Measurements from ENCODE around the gene SLC38A7. TPM values are rescaled to one million over a fixed set of nuclear protein-coding genes. Genes with fewer than 3 reads are reported as not detected.

Gene SLC38A7, protein sequence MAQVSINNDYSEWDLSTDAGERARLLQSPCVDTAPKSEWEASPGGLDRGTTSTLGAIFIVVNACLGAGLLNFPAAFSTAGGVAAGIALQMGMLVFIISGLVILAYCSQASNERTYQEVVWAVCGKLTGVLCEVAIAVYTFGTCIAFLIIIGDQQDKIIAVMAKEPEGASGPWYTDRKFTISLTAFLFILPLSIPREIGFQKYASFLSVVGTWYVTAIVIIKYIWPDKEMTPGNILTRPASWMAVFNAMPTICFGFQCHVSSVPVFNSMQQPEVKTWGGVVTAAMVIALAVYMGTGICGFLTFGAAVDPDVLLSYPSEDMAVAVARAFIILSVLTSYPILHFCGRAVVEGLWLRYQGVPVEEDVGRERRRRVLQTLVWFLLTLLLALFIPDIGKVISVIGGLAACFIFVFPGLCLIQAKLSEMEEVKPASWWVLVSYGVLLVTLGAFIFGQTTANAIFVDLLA
- total RNA-seq, result 10 to 100 TPM; 24.1 to 38.7 (median 31.8) TPM
- polyA plus RNA-seq, result 10 to 100 TPM; 10.3 to 41.3 TPM
- long read RNA-seq, donor 1, full-length matches to known transcripts, result 22 of 38 reads
- long read RNA-seq, donor 1, partial matches to known transcripts, result 4 of 38 reads
- long read RNA-seq, donor 1, other reads (novel, unspliced or antisense), result 12 of 38 reads
- long read RNA-seq, donor 2, full-length matches to known transcripts, result 35 of 57 reads
- long read RNA-seq, donor 2, partial matches to known transcripts, result 6 of 57 reads
- long read RNA-seq, donor 2, other reads (novel, unspliced or antisense), result 16 of 57 reads
- long read RNA-seq, donor 3, full-length matches to known transcripts, result 74 of 130 reads
- long read RNA-seq, donor 3, partial matches to known transcripts, result 23 of 130 reads
- long read RNA-seq, donor 3, other reads (novel, unspliced or antisense), result 33 of 130 reads

DNA sequence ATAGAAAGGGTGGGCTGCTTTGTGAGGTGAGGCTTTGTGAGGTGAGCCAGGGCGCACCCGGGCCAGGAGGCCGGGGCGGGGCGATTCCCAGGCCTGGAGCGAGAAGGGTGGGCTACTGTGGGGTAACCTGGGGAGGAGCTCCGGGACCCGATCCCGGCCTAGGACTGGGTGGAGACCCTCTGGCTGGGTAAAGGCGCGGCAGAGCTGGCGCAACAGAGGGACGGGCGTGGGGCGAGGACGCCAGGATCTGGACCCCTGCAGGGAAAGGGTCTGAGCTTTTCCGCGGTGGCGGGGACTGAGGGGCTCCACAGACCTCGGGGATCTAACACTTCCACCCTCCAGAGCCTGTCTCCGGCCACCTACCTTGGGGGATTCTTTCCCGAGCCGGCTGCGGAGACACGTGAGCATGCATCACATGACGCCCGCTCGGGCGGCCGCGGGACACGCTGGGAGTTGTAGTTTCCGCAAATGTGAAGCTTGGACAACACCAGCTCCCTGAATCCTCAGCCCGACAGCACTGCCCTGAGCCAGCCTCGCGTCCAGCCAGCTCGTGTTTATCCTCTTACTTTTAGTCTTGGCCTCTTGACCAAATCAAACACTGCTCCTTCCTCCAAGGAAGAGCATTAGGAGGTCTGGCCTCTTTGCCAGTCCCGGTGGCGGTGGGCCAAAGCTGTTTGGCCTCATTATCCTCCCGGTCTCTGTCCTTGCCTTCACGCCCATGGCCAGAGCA lies at the start of gene SLC38A7:
TSS of gene SLC38A7 (minus strand) at position 417 of the 730 bp plus-strand sequence. CDS start 4,644 bp downstream, outside the sequence.
- Histone ChIP-seq H3K27ac (peak within 1 kb of the TSS; percentile 42 to 94 (median 90)), H3K4me3 (peak within 1 kb of the TSS; percentile 71 to 94 (median 84)), H3K9me3 (no peaks in the 10 kb centered on the region), H3K4me1 (peaks cover 3 to 37% (median 25%) of the 10 kb centered on the region in 9 donors), H3K27me3 (no peaks in the 10 kb centered on the region), H3K36me3 (peaks cover 0 to 21% (median 5%) of the 10 kb centered on the region in 9 donors)
- intact Hi-C loops (cut with DNase I), result loop anchor here in 8 of 10 donors (1.0 to 10.0 kb wide), 6 partner anchors 48 to 68 kb away; partner anchors contain the start of gene GOT2 (in 7 of the 8)
- TF ChIP-seq, protein P1, sequence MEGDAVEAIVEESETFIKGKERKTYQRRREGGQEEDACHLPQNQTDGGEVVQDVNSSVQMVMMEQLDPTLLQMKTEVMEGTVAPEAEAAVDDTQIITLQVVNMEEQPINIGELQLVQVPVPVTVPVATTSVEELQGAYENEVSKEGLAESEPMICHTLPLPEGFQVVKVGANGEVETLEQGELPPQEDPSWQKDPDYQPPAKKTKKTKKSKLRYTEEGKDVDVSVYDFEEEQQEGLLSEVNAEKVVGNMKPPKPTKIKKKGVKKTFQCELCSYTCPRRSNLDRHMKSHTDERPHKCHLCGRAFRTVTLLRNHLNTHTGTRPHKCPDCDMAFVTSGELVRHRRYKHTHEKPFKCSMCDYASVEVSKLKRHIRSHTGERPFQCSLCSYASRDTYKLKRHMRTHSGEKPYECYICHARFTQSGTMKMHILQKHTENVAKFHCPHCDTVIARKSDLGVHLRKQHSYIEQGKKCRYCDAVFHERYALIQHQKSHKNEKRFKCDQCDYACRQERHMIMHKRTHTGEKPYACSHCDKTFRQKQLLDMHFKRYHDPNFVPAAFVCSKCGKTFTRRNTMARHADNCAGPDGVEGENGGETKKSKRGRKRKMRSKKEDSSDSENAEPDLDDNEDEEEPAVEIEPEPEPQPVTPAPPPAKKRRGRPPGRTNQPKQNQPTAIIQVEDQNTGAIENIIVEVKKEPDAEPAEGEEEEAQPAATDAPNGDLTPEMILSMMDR (IDR thresholded peaks at IDR 0.05), result no peak
- DNase-seq (peak; percentile 89 to 90), ATAC-seq (peak; percentile 89 to 96 (median 94))
- WGBS, 2 donors, result 3 to 4% methylated on average over 41 of the region's 41 CpGs

DNA sequence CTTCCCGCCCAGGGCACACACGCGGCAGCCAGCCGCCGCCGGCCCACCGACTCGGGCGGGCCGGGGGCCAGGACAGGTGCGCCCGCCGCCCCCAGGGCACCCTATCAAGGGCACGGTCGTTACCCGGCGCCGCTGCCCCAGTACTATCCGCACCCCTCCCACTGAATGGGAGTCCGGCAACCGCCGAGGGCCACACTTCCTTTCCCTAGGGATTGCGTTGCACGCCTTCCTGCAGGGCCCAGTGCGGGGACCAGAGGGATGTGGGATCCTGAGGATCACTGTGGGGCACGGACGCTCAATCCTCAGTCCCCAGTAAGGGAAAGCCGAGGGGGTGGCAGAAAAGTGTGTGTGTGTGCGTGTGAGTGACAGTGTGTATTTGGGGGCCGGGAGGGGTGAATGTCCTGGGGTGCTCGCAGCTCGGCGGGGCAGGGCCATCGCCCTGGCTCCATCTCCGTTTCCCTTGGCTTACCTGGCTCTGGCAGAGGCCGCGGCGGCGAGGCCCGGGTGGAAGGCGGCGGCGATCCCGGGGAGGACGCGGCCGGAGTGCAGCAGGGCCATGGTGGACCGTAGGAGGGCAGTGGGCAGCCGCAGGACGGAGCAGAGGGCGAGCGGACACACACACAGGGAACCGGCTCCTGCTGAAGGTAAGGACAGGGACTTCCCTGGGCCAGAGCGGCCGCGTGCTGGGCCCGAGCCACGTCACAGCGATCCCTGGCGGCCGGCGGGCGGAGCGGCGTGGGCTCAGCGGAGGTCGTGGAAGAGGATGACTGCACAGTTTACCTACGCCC lies 49.3 kb upstream of the SLC38A7 start, which contains the start of gene GOT2:
TSS of gene GOT2 (minus strand) at position 646 of the 788 bp plus-strand sequence. CDS start at position 558, 88 bp downstream.
- intact Hi-C loops (cut with DNase I), result loop anchor here in 8 of 10 donors (2.0 to 10.0 kb wide), 6 partner anchors 37 to 399 kb away; partner anchors contain the start of genes SLC38A7 (in 7 of the 8) and SETD6 (in 1 of the 8)
- TF ChIP-seq, protein P1 (IDR thresholded peaks at IDR 0.05), result peak; percentile 75 to 98 (median 91)
- Histone ChIP-seq H3K4me1 (peaks cover 0 to 55% (median 33%) of the 10 kb centered on the region in 9 donors), H3K27ac (peak within 1 kb of the TSS; percentile 74 to 94 (median 89)), H3K36me3 (peaks cover 0 to 6% (median 0%) of the 10 kb centered on the region in 9 donors), H3K9me3 (no peaks in the 10 kb centered on the region), H3K27me3 (no peaks in the 10 kb centered on the region), H3K4me3 (peak within 1 kb of the TSS; percentile 74 to 99 (median 92))
- 0 to 1% methylated on average over 56 to 68 of the region's 68 CpGs for WGBS, 2 donors
- ATAC-seq (peak; percentile 94 to 98 (median 97)), DNase-seq (peak; percentile 77 to 85)

DNA sequence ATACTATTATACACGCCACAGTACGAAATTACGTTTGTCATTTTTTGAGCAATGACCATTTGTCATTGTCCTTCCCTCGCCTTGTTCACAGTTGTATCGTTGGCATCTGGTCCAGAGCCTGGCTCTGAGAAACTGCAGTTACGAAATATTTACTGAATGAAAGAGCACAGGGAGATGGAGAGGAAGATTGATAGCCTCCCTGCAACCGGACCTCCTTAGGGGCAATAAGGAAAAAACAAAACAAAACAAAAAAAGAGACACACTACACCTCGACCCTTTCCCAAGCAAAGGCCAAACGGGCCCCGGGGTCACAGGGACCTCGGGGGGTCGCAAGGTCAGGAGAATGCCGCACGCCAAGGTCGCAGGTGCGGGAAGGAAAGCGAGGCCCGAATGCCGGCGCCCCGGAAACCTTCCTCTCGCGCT lies 48.7 kb upstream of the SLC38A7 start:
- peak in 4 of 8 donors; percentile 1 to 31 (median 12) for ATAC-seq
- Histone ChIP-seq H3K4me3 (peak overlapping the region; percentile 74 to 99 (median 92)), H3K9me3 (no peaks in the 10 kb centered on the region), H3K36me3 (peaks cover 0 to 6% (median 0%) of the 10 kb centered on the region in 9 donors), H3K4me1 (peaks cover 0 to 61% (median 39%) of the 10 kb centered on the region in 9 donors), H3K27ac (peak overlapping the region; percentile 74 to 94 (median 89)), H3K27me3 (no peaks in the 10 kb centered on the region)
- DNase-seq, result no peak
- intact Hi-C loops (cut with DNase I), result loop anchor here in 7 of 10 donors (5.0 to 10.0 kb wide), 5 partner anchors 36 to 398 kb away; partner anchors contain the start of genes SLC38A7 (in 6 of the 7) and SETD6 (in 1 of the 7)
- 2% methylated on average over 23 of the region's 23 CpGs for whole genome bisulfite sequencing, 2 donors
- TF ChIP-seq, protein P1 (IDR thresholded peaks at IDR 0.05), result no peak
